Ammon's horn (tissue), 1 donor: ENCODE data around the gene ADAMTSL1.

Experiments
- DNase-seq: peaks from one replicate; pipeline ENCODE4 v3.0.0-alpha.2; 2016; ENCODE audit warnings: low spot score

ADAMTSL1 gene

GRCh38 chr9:18461496-18461895, 12.5 kb upstream of the ADAMTSL1 start:
- DNase-seq = no peak

- no peak for DNase-seq
These were observed 10.0 kb upstream of the ADAMTSL1 start for GRCh38 chr9:18463991-18464390.

- no peak for DNase-seq
These were observed 7.9 kb upstream of the ADAMTSL1 start for GRCh38 chr9:18466101-18466500.

GRCh38 chr9:18467696-18468095, 6.3 kb upstream of the ADAMTSL1 start:
- no peak for DNase-seq

GRCh38 chr9:18472435-18472834, 1.5 kb upstream of the ADAMTSL1 start:
- no peak for DNase-seq

- no peak for DNase-seq
These were observed 1.1 kb upstream of the ADAMTSL1 start for GRCh38 chr9:18472841-18473251.

- DNase-seq = no peak
These were observed 830 bp downstream of the ADAMTSL1 start for GRCh38 chr9:18474783-18475182.

- no peak for DNase-seq
These were observed 3.2 kb downstream of the ADAMTSL1 start for GRCh38 chr9:18477121-18477660.

- DNase-seq = no peak
These were observed 3.8 kb downstream of the ADAMTSL1 start for GRCh38 chr9:18477719-18478118.

GRCh38 chr9:18478501-18479361, 4.8 kb downstream of the ADAMTSL1 start:
- DNase-seq = peak; percentile 29

- no peak for DNase-seq
These were observed 5.5 kb downstream of the ADAMTSL1 start for GRCh38 chr9:18479405-18479804.

GRCh38 chr9:18480662-18481093, 6.7 kb downstream of the ADAMTSL1 start:
- no peak for DNase-seq

GRCh38 chr9:18482371-18482770, 8.4 kb downstream of the ADAMTSL1 start:
- DNase-seq = no peak

GRCh38 chr9:18485714-18486113, 11.8 kb downstream of the ADAMTSL1 start:
- no peak for DNase-seq

GRCh38 chr9:18487611-18488010, 13.7 kb downstream of the ADAMTSL1 start:
- no peak for DNase-seq

GRCh38 chr9:18488886-18489285, 14.9 kb downstream of the ADAMTSL1 start:
- no peak for DNase-seq

- DNase-seq = no peak
These were observed 15.9 kb downstream of the ADAMTSL1 start for GRCh38 chr9:18489861-18490260.

GRCh38 chr9:18490641-18491370, 16.9 kb downstream of the ADAMTSL1 start:
- no peak for DNase-seq

- no peak for DNase-seq
These were observed 18.7 kb downstream of the ADAMTSL1 start for GRCh38 chr9:18492612-18493011.

- no peak for DNase-seq
These were observed 19.6 kb downstream of the ADAMTSL1 start for GRCh38 chr9:18493451-18493993.

- DNase-seq = no peak
These were observed 21.1 kb downstream of the ADAMTSL1 start for GRCh38 chr9:18495065-18495464.

GRCh38 chr9:18496256-18497000, 22.5 kb downstream of the ADAMTSL1 start:
- DNase-seq = no peak
